NCI-H526 (cell line): ENCODE measurements around the gene SUPT20HL1.

Experiments used
- DNase-seq, 2 experiments: peaks; one replicate each; lab custom pipeline; 2025; lab: John Stamatoyannopoulos, UW

The SUPT20HL1 gene

DNA sequence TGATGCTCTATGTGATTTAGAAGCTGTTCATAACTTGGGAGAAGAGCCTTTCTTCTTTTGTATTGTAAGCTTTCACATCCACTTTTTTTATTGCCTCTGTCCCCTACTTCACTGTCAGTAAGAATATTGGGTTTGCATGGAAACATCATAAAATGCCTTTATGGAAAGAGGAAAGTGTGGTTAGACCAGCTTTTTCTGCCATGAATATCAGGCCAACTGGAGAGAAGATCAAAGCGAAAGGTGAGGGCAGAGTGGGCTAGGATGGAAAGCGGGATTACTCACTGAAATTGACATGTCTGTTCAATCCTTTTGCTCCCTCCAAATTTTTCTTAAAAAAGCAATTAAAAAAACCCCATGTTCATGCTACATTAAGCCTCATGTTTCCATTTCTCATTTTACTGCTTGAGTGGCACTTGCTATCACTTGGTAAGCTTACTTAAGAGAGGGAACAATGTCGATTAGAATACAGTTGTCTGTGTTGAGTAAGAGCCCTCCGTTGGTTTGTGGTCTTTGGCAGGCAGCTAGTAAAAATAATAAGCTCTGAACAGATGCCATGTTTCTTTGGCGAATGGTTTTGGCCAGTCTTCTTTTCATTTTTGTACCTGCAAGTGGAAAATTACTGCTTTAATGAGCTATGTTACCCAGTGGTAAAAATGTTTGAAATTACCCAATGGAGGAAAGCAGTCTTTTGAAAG lies 35.9 kb downstream of the SUPT20HL1 start:
- no peak for DNase-seq

DNA sequence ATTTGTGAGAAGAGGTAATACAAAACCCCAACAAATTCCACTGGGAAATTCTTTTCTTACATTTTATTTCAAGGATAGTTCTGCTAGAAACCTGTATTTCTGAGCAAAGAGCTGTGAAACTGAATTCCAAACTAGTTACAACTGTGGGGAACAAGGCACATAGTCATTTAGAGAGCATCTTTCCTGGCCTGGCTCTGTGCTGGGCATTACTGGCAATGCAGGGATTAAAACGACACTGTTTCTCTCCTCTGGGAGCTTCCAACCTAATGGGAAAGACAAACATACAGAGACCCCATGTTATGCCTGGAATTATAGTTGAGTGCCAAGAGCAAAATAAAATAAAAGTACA lies 36.5 kb downstream of the SUPT20HL1 start:
- DNase-seq = no peak

DNA sequence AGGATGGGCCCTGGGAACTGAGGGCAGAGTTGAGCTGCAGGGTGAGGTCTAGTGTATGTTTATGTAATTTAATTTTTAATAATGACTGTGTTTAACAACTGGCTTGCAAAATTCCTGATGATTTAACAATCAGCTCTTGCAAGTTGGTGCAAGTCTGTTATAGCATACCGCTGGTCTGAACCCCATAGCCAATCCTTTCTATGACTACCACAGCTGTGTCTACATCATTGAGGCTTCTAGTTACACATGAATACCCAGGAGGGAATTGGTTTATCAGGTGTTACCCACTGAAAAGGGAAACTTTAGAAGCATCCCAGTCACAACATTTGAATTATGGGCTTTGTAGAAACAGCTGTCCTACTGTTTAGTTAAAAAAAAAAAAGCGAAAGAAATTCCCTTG lies 38.3 kb downstream of the SUPT20HL1 start:
- DNase-seq = peak; percentile 10 to 21

DNA sequence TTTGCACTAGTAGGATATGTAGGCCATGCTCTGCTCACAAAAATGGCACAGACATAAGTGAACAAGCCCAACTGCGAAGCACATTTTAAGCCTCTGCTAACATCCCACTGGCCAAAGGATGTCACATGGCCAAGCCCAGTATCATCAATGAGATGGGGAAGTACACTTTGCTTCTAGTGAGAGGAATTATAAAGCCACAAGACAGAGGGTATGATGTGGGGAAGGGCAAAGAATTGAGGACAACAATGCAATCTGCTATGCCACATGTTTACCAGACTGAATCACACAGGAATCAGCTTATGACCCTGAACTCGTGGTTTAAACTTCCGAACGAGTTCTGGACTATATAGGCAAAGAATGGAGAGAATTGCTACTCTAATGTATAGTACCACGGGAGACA lies 39.1 kb downstream of the SUPT20HL1 start:
- no peak for DNase-seq

DNA sequence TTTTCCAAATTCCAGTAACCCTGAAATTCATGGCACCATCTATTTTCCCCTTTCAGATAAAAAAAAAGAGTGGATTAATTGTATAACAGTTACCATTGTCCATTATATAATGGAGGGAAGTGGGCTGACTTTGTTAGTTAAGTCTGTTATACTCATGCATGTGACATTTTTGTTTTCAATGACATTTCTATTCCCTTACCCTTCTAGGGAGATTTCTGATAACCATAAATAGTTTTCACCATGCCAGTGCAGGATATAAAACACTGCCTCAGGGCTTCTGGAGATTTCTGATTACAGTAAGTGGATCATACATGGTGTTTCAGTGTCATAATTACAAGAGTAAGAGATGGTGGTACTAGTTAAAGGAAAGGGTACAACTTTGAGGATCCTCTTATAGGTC lies 45.5 kb downstream of the SUPT20HL1 start:
- no peak for DNase-seq
